H1 (cell line): ENCODE measurements around the gene CDC42. TPM values are rescaled to one million over a fixed set of nuclear protein-coding genes. Genes with fewer than 3 reads are reported as not detected.

Source experiments
- CTCF ChIA-PET: fragments of 300-600 bp; sonication (Branson Sonifier 250); formaldehyde crosslinking; loops from one replicate; lab custom pipeline; 2021; ENCODE audit not compliant: partially characterized antibody; lab: Charles Lee
- POLR2A ChIA-PET: fragments of 300-600 bp; sonication (Branson Sonifier 250); formaldehyde crosslinking; loops from one replicate; lab custom pipeline; 2021; ENCODE audit warnings: inconsistent platforms; ENCODE audit not compliant: partially characterized antibody; lab: Charles Lee
- DNase-seq, 2 experiments: peaks; one replicate each; pipeline versions ENCODE4 v3.0.0 to v3.0.0-alpha.2; 2010 to 2022; ENCODE audit warnings: low spot score in 2 of 2, low read depth in 1 of 2, mixed read lengths in 1 of 2
- FAIRE-seq: peaks from 2 replicates; lab custom pipeline; 2011; peaks lifted over from hg19 to GRCh38; lab: Jason Lieb, UNC
- H2AFZ ChIP-seq: 2 replicates; pipeline ENCODE4 v1.8.1; 2012; ENCODE audit warnings: low read length, inconsistent platforms
- H2AK5ac ChIP-seq: 2 replicates; pipeline ENCODE4 v1.6.1; 2013; ENCODE audit warnings: low read depth, low read length
- H2BK120ac ChIP-seq: replicated peaks from 2 replicates; pipeline ENCODE3; 2013; ENCODE audit warnings: low read depth, low read length, inconsistent platforms
- H2BK12ac ChIP-seq: 2 replicates; pipeline ENCODE4 v1.6.1; 2013; ENCODE audit warnings: low read depth, low read length
- H2BK15ac ChIP-seq: 2 replicates; pipeline ENCODE4 v1.6.1; 2013; ENCODE audit warnings: low read length
- H2BK20ac ChIP-seq: 2 replicates; pipeline ENCODE4 v1.6.1; 2013; ENCODE audit warnings: low read length
- H2BK5ac ChIP-seq: 2 replicates; pipeline ENCODE4 v1.6.1; 2013; ENCODE audit warnings: low read depth, low read length
- H3K14ac ChIP-seq: 2 replicates; pipeline ENCODE4 v1.6.1; 2013; ENCODE audit warnings: inconsistent platforms; ENCODE audit not compliant: insufficient read length
- H3K18ac ChIP-seq: 2 replicates; pipeline ENCODE4 v1.6.1; 2013; ENCODE audit warnings: low read length; ENCODE audit errors: extremely low read depth
- H3K23ac ChIP-seq: 2 replicates; pipeline ENCODE4 v1.6.1; 2013; ENCODE audit warnings: inconsistent platforms; ENCODE audit not compliant: insufficient read length
- H3K23me2 ChIP-seq: 2 replicates; pipeline ENCODE4 v1.6.1; 2013; ENCODE audit warnings: low read depth, low read length
- H3K27ac ChIP-seq: 2 replicates; pipeline ENCODE4 v1.6.1; 2011; ENCODE audit warnings: low read depth, low read length, inconsistent platforms
- H3K27me3 ChIP-seq, 4 experiments: replicated peaks in 1 of 4; 1 replicate in 1 of 4; 2 replicates in 3 of 4; pipeline versions ENCODE4 v1.6.1 to v1.8.1; 2011 to 2013; ENCODE audit warnings: low read length in 3 of 4, mild to moderate bottlenecking in 3 of 4, inconsistent platforms in 2 of 4, mixed read lengths in 2 of 4, moderate library complexity in 1 of 4; ENCODE audit not compliant: control insufficient read depth in 3 of 4, insufficient read depth in 3 of 4; ENCODE audit errors: extremely low read depth in 1 of 4
- H3K36me3 ChIP-seq, 4 experiments: 2 replicates each; pipeline versions ENCODE4 v1.6.1 to v1.8.1; 2011 to 2013; ENCODE audit warnings: mild to moderate bottlenecking in 4 of 4, low read length in 3 of 4, moderate library complexity in 2 of 4, control low read depth in 1 of 4, inconsistent platforms in 1 of 4; ENCODE audit not compliant: insufficient read depth in 4 of 4, control insufficient read depth in 2 of 4
- H3K4ac ChIP-seq: replicated peaks from 2 replicates; pipeline ENCODE3; 2013; ENCODE audit warnings: low read length, low read depth, mixed read lengths, inconsistent platforms; ENCODE audit not compliant: insufficient read length
- H3K4me1 ChIP-seq, 4 experiments: replicated peaks in 1 of 4; 1 replicate in 1 of 4; 2 replicates in 3 of 4; pipeline versions ENCODE4 v1.6.1 to v1.8.1; 2011 to 2013; ENCODE audit warnings: low read length in 3 of 4, inconsistent platforms in 2 of 4, mixed read lengths in 1 of 4; ENCODE audit not compliant: insufficient read depth in 4 of 4, control insufficient read depth in 3 of 4
- H3K4me2 ChIP-seq, 2 experiments: 2 replicates each; pipeline versions ENCODE4 v1.6.1 to v1.8.1; 2011 to 2013; ENCODE audit warnings: low read depth in 2 of 2, low read length in 2 of 2, control low read depth in 1 of 2, inconsistent platforms in 1 of 2, mild to moderate bottlenecking in 1 of 2; ENCODE audit not compliant: insufficient read depth in 1 of 2
- H3K4me3 ChIP-seq, 4 experiments: fragments of 200-600, 300-600 bp in 1 of 4; sonication (generic), shearing (Covaris generic), sonication (Bioruptor Twin) in 1 of 4; 2 replicates each; pipeline versions ENCODE4 v1.5.1 to v1.8.1; 2011 to 2016; ENCODE audit warnings: low read length in 4 of 4, low read depth in 3 of 4, control low read depth in 2 of 4, inconsistent platforms in 2 of 4, mild to moderate bottlenecking in 2 of 4, mixed read lengths in 1 of 4, moderate library complexity in 1 of 4; ENCODE audit not compliant: insufficient read depth in 2 of 4; ENCODE audit errors: extremely low read depth in 1 of 4
- H3K56ac ChIP-seq: replicated peaks from 2 replicates; pipeline ENCODE3; 2013; ENCODE audit warnings: low read depth, mild to moderate bottlenecking, mixed read lengths, low read length, inconsistent platforms; ENCODE audit not compliant: insufficient read length
- H3K79me1 ChIP-seq: 2 replicates; pipeline ENCODE4 v1.6.1; 2013; ENCODE audit warnings: low read depth, low read length, control low read depth
- H3K79me2 ChIP-seq, 2 experiments: 2 replicates each; pipeline versions ENCODE4 v1.6.1 to v1.8.1; 2012 to 2013; ENCODE audit warnings: low read length in 2 of 2, mild to moderate bottlenecking in 2 of 2, inconsistent platforms in 1 of 2; ENCODE audit not compliant: insufficient read depth in 2 of 2, control insufficient read depth in 1 of 2
- H3K9ac ChIP-seq, 4 experiments: replicated peaks in 1 of 4; 1 replicate in 1 of 4; 2 replicates in 3 of 4; pipeline versions ENCODE4 v1.6.1 to v1.8.1; 2011 to 2013; ENCODE audit warnings: low read depth in 3 of 4, low read length in 3 of 4, control low read depth in 2 of 4, mild to moderate bottlenecking in 2 of 4, moderate library complexity in 2 of 4, inconsistent platforms in 1 of 4; ENCODE audit errors: extremely low read depth in 1 of 4
- H3K9me3 ChIP-seq, 2 experiments: 2 replicates each; pipeline versions ENCODE4 v1.6.1 to v1.8.1; 2012 to 2013; ENCODE audit warnings: mild to moderate bottlenecking in 2 of 2, moderate library complexity in 2 of 2, control low read depth in 1 of 2, inconsistent platforms in 1 of 2, low read depth in 1 of 2, low read length in 1 of 2, mixed read lengths in 1 of 2; ENCODE audit not compliant: insufficient read depth in 2 of 2
- H4K20me1 ChIP-seq, 2 experiments: replicated peaks in 1 of 2; 2 replicates each; pipeline versions ENCODE3 to v1.8.1; 2011 to 2013; ENCODE audit warnings: inconsistent platforms in 2 of 2, low read length in 2 of 2, mild to moderate bottlenecking in 1 of 2; ENCODE audit not compliant: insufficient read depth in 2 of 2, control insufficient read depth in 1 of 2
- H4K5ac ChIP-seq: 2 replicates; pipeline ENCODE4 v1.6.1; 2013; ENCODE audit warnings: low read length, low read depth, mixed read lengths, inconsistent platforms; ENCODE audit not compliant: insufficient read length
- H4K8ac ChIP-seq: 2 replicates; pipeline ENCODE4 v1.8.0; 2013; ENCODE audit warnings: mild to moderate bottlenecking, moderate library complexity, low read length, inconsistent platforms; ENCODE audit not compliant: insufficient read depth; ENCODE audit errors: extremely low read depth
- H4K91ac ChIP-seq: replicated peaks from 2 replicates; pipeline ENCODE3; 2013; ENCODE audit warnings: low read length, mixed read lengths, inconsistent platforms; ENCODE audit not compliant: insufficient read length
- BACH1 ChIP-seq: IDR thresholded peaks from 2 replicates; pipeline ENCODE4 v1.6.1; 2012; ENCODE audit warnings: low read length, improper control_type of control experiment
- EZH2 ChIP-seq: fragments of 200-600 bp; sonication (generic); IDR thresholded peaks from 2 replicates; pipeline ENCODE4 v1.7.1; 2012; ENCODE audit warnings: low read depth, mild to moderate bottlenecking, moderate library complexity, low read length, inconsistent platforms; ENCODE audit not compliant: severe bottlenecking
- FOSL1 ChIP-seq: IDR thresholded peaks from 2 replicates; pipeline ENCODE4 v1.6.1; 2011; ENCODE audit warnings: mild to moderate bottlenecking, low read depth, low read length, moderate library complexity; ENCODE audit not compliant: insufficient read depth
- KDM4A ChIP-seq: IDR thresholded peaks from one replicate; pipeline ENCODE4 v1.7.1; 2012; ENCODE audit warnings: low read depth, mild to moderate bottlenecking, moderate library complexity, low read length, inconsistent platforms; ENCODE audit not compliant: severe bottlenecking
- KDM5A ChIP-seq: fragments of 200-600 bp; IDR thresholded peaks from 2 replicates; pipeline ENCODE4 v1.7.1; 2012; ENCODE audit warnings: mild to moderate bottlenecking, low read length, inconsistent platforms, mixed read lengths
- MAFK ChIP-seq: IDR thresholded peaks from 2 replicates; pipeline ENCODE4 v1.6.1; 2012; ENCODE audit warnings: low read depth, mild to moderate bottlenecking, improper control_type of control experiment, low read length
- POLR2A ChIP-seq, 2 experiments: IDR thresholded peaks; 1 replicate in 1 of 2; 2 replicates in 1 of 2; pipeline ENCODE4 v1.6.1; 2011; ENCODE audit warnings: low read depth in 2 of 2, low read length in 2 of 2, mild to moderate bottlenecking in 2 of 2; ENCODE audit errors: control extremely low read depth in 1 of 2
- RAD21 ChIP-seq, 2 experiments: IDR thresholded peaks in 1 of 2; conservative IDR thresholded peaks in 1 of 2; 2 replicates each; pipeline ENCODE4 v1.6.1; 2011; ENCODE audit warnings: low read depth in 2 of 2, low read length in 2 of 2, improper control_type of control experiment in 1 of 2, inconsistent platforms in 1 of 2, mild to moderate bottlenecking in 1 of 2, moderate library complexity in 1 of 2
- SAP30 ChIP-seq: fragments of 300-600 bp; sonication (generic); IDR thresholded peaks from 2 replicates; pipeline ENCODE4 v1.7.1; 2012; ENCODE audit warnings: low read length, moderate library complexity, mild to moderate bottlenecking, inconsistent platforms; ENCODE audit not compliant: insufficient read depth, insufficient replicate concordance
- SIN3A ChIP-seq, 2 experiments: IDR thresholded peaks in 1 of 2; conservative IDR thresholded peaks in 1 of 2; 2 replicates each; pipeline ENCODE4 v1.6.1; 2011 to 2012; ENCODE audit warnings: low read length in 2 of 2, improper control_type of control experiment in 1 of 2, low read depth in 1 of 2, mild to moderate bottlenecking in 1 of 2
- SP2 ChIP-seq: IDR thresholded peaks from 2 replicates; pipeline ENCODE4 v1.6.1; 2012; ENCODE audit warnings: mild to moderate bottlenecking, low read length, inconsistent platforms
- TAF1 ChIP-seq: IDR thresholded peaks from 2 replicates; pipeline ENCODE4 v1.6.1; 2011; ENCODE audit warnings: mild to moderate bottlenecking, low read depth, low read length
- WGBS, 2 experiments: shearing (Covaris generic) in 1 of 2; methylation state at CpG; one replicate each; pipeline versions ENCODE4 v1.1.6 to v1.1.7; 2013 to 2015; ENCODE audit warnings: low lambda C conversion rate in 2 of 2, mixed read lengths in 2 of 2, inconsistent platforms in 1 of 2, low coverage in 1 of 2, missing lambda C conversion rate in 1 of 2; ENCODE audit not compliant: insufficient replicate concordance in 2 of 2, insufficient coverage in 1 of 2, insufficient read length in 1 of 2; ENCODE audit errors: extremely low coverage in 1 of 2, missing lambda C conversion rate in 1 of 2; 5-methylcytosine and 5-hydroxymethylcytosine counted together
- polyA plus RNA-seq, 7 experiments: library from polyadenylated mRNA; depleted of rRNA in 3 of 7; stranded (reverse) in 5 of 7; unstranded in 2 of 7; fragments of >200 nt in 5 of 7; fragments of 200-250 nt in 2 of 7; gene quantifications; 1 replicate in 5 of 7; 2 replicates in 1 of 7; 4 replicates in 1 of 7; pipeline versions ENCODE4 v1.2.1 to v1.2.3, GENCODE V29; 2011 to 2013; ENCODE audit warnings: missing spikeins in 2 of 7, mixed read lengths in 2 of 7
- total RNA-seq: library from RNA; stranded (reverse); fragmentation: NEBNext Ultra II Directional; extraction: Animal tissue kit (Norgen Biotek cat#: 25700); gene quantifications from 2 replicates; pipeline ENCODE4 v1.2.1, GENCODE V29; 2021
- TF ChIP-seq, protein P1 (sequence below): IDR thresholded peaks from 2 replicates; pipeline ENCODE4 v1.6.1; 2012; ENCODE audit warnings: inconsistent platforms

The CDC42 gene
- total and polyA plus RNA-seq, 2 of the 8 experiments (the other 6 are each of a cell fraction or from before 2014, with no cell fraction given) = 110 to 179 TPM

DNA sequence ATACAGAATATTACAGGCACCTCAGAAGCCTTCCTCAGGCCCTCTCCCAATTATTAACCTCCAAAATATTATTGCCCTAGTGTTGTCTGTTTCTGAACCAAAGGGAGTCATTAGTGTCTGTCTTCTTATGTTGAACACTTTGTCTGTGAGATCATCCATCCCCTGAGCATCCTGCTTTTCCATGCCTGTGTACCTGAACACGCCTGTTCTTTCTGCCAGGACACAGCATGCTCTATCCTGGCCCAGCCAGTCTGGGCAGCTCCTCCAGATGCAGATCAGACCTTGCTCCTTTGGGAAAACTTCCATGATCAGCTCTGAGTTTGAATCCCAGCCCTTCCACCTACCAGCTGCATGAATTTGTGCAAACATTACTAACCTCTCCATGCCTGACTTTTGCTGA is 11.0 kb upstream of the CDC42 start:
- H2BK120ac ChIP-seq = no peak overlapping the region
- no peak for FAIRE-seq
- TF ChIP-seq EZH2 (no peak), SAP30 (no peak), SP2 (no peak), KDM5A (no peak), MAFK (no peak), TAF1 (no peak), BACH1 (no peak), RAD21 (IDR thresholded peaks at IDR 0.05 in 1 of 2, conservative IDR thresholded peaks at IDR 0.05 in 1 of 2; ENCODE audit: low read depth in 2 of 2, low read length in 2 of 2) (no peak), SIN3A (conservative IDR thresholded peaks at IDR 0.05 in 1 of 2, IDR thresholded peaks at IDR 0.05 in 1 of 2; ENCODE audit: low read depth in 1 of 2, low read length in 2 of 2) (no peak), KDM4A (no peak), FOSL1 (no peak), POLR2A (IDR thresholded peaks at IDR 0.05; ENCODE audit: control extremely low read depth in 1 of 2, low read depth in 2 of 2, low read length in 2 of 2) (no peak)
- TF ChIP-seq, protein P1, sequence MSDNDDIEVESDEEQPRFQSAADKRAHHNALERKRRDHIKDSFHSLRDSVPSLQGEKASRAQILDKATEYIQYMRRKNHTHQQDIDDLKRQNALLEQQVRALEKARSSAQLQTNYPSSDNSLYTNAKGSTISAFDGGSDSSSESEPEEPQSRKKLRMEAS = no peak

More for the DNA sequence above, 11.0 kb upstream of the CDC42 start:
- DNase-seq = no peak
- H2BK5ac ChIP-seq = no peak overlapping the region
- no peak overlapping the region for H3K4ac ChIP-seq
- H2BK12ac ChIP-seq = no peak overlapping the region
- H3K18ac ChIP-seq = no peak overlapping the region
- H4K5ac ChIP-seq = no peak overlapping the region
- no peaks in the 10 kb centered on the region for H3K79me2 ChIP-seq
- H3K9me3 ChIP-seq = no peaks in the 10 kb centered on the region
- POLR2A ChIA-PET = interaction anchor here (1.4 to 2.0 kb wide), 2 partner anchors 10 to 15 kb away, joined by 4 to 8 read pairs; partner anchors contain the start of gene CDC42
- no peak overlapping the region for H3K23ac ChIP-seq
- no peaks in the 10 kb centered on the region for H3K36me3 ChIP-seq
- H3K27me3 ChIP-seq = no peaks in the 10 kb centered on the region
- H3K79me1 ChIP-seq = no peaks in the 10 kb centered on the region
- H3K4me3 ChIP-seq = no peak overlapping the region
- H4K20me1 ChIP-seq = no peaks in the 10 kb centered on the region
- 87% methylated on average over 1 of the region's 1 CpG; no CpG with 5 or more reads in 1 of the 2 experiments for WGBS, 2 experiments
- no peak overlapping the region for H3K4me2 ChIP-seq
- H3K14ac ChIP-seq = no peak overlapping the region
- H3K23me2 ChIP-seq = no peaks in the 10 kb centered on the region
- peaks cover 4 to 18% (median 10%) of the 10 kb centered on the region in 4 experiments; a peak in 6 of 7 replicates for H3K4me1 ChIP-seq
- no peak overlapping the region for H3K27ac ChIP-seq
- CTCF ChIA-PET = interaction anchor here (0.7 kb wide), 1 partner anchor 64 kb away, joined by 3 read pairs; no protein-coding TSS in a partner anchor
- no peak overlapping the region for H3K9ac ChIP-seq
- H3K56ac ChIP-seq = no peak overlapping the region
- no peak overlapping the region for H2BK20ac ChIP-seq
- no peak overlapping the region for H4K91ac ChIP-seq
- H2BK15ac ChIP-seq = no peak overlapping the region
- no peak overlapping the region for H2AFZ ChIP-seq
- H2AK5ac ChIP-seq = no peak overlapping the region
- H4K8ac ChIP-seq = no peak overlapping the region
